BLaER1 treated with 17β-estradiol and CSF1 and Interleukin-3, amounts not matched to agents 10 nM and 100 nM (cell line): ENCODE results near the gene TMTC2.

Source experiments
- H3K27ac ChIP-seq, 11 experiments: shearing (Covaris generic); formaldehyde crosslinking; 2 replicates each; pipeline ENCODE4 v1.8.1; 2022
- H3K27me3 ChIP-seq, 11 experiments: shearing (Covaris generic); formaldehyde crosslinking; 2 replicates each; pipeline ENCODE4 v1.8.1; 2022
- H3K36me3 ChIP-seq, 11 experiments: shearing (Covaris generic); formaldehyde crosslinking; 2 replicates each; pipeline ENCODE4 v1.8.1; 2022
- H3K4me1 ChIP-seq, 10 experiments: shearing (Covaris generic); formaldehyde crosslinking; 2 replicates each; pipeline ENCODE4 v1.8.1; 2022
- H3K4me2 ChIP-seq, 11 experiments: shearing (Covaris generic); formaldehyde crosslinking; 2 replicates each; pipeline ENCODE4 v1.8.1; 2022
- H3K4me3 ChIP-seq, 10 experiments: shearing (Covaris generic); formaldehyde crosslinking; 2 replicates each; pipeline ENCODE4 v1.8.1; 2022
- H3K9ac ChIP-seq, 11 experiments: shearing (Covaris generic); formaldehyde crosslinking; 2 replicates each; pipeline ENCODE4 v1.8.1; 2022
- H3K9me3 ChIP-seq, 11 experiments: shearing (Covaris generic); formaldehyde crosslinking; replicated peaks in 1 of 11; 2 replicates each; pipeline ENCODE4 v1.8.1; 2022
- H4K20me1 ChIP-seq, 11 experiments: shearing (Covaris generic); formaldehyde crosslinking; 2 replicates each; pipeline ENCODE4 v1.8.1; 2022
- Cebpa-rat ChIP-seq, 11 experiments: shearing (Covaris generic); IDR thresholded peaks; 2 replicates each; pipeline ENCODE4 v1.8.1; 2022

The TMTC2 gene

GRCh38 chr12:82807132-82807737, 120.5 kb downstream of the TMTC2 start:
- H3K27me3 ChIP-seq: no peaks in the 10 kb centered on the region
- no peak overlapping the region for H3K4me3 ChIP-seq
- H3K4me2 ChIP-seq: no peak overlapping the region
- H3K9ac ChIP-seq: no peak overlapping the region
- H3K9me3 ChIP-seq: peaks cover 0 to 1% (median under 1%) of the 10 kb centered on the region in 11 experiments; a peak in 7 of 22 replicates
- H3K27ac ChIP-seq: no peak overlapping the region
- H3K36me3 ChIP-seq: no peaks in the 10 kb centered on the region
- no peaks in the 10 kb centered on the region for H3K4me1 ChIP-seq
- TF ChIP-seq Cebpa-rat (IDR thresholded peaks at IDR 0.05): no peak
- no peaks in the 10 kb centered on the region for H4K20me1 ChIP-seq

- no peaks in the 10 kb centered on the region for H3K36me3 ChIP-seq
- no peak overlapping the region for H3K9ac ChIP-seq
- H4K20me1 ChIP-seq: no peaks in the 10 kb centered on the region
- no peak for TF ChIP-seq Cebpa-rat (IDR thresholded peaks at IDR 0.05)
- no peak overlapping the region for H3K27ac ChIP-seq
- H3K4me2 ChIP-seq: no peak overlapping the region
- H3K27me3 ChIP-seq: no peaks in the 10 kb centered on the region
- peaks cover 0 to 5% (median 0%) of the 10 kb centered on the region in 10 experiments; a peak in 1 of 20 replicates for H3K4me1 ChIP-seq
- H3K4me3 ChIP-seq: no peak overlapping the region
- H3K9me3 ChIP-seq: no peaks in the 10 kb centered on the region
Observed at GRCh38 chr12:82810568-82810967, 123.9 kb downstream of the TMTC2 start.

- TF ChIP-seq Cebpa-rat (IDR thresholded peaks at IDR 0.05): no peak
- Histone ChIP-seq H3K9me3 (no peaks in the 10 kb centered on the region), H3K9ac (no peak overlapping the region), H3K36me3 (no peaks in the 10 kb centered on the region), H3K4me1 (peaks cover 0 to 5% (median 0%) of the 10 kb centered on the region in 10 experiments; a peak in 1 of 20 replicates), H4K20me1 (no peaks in the 10 kb centered on the region), H3K4me2 (no peak overlapping the region), H3K27me3 (no peaks in the 10 kb centered on the region), H3K4me3 (no peak overlapping the region), H3K27ac (no peak overlapping the region)
Observed at GRCh38 chr12:82817368-82817767, 130.7 kb downstream of the TMTC2 start.

- Histone ChIP-seq H3K36me3 (no peaks in the 10 kb centered on the region), H3K4me3 (no peak overlapping the region), H3K4me1 (peaks cover 0 to 5% (median 0%) of the 10 kb centered on the region in 10 experiments; a peak in 1 of 20 replicates), H4K20me1 (no peaks in the 10 kb centered on the region), H3K9me3 (no peaks in the 10 kb centered on the region), H3K27me3 (no peaks in the 10 kb centered on the region), H3K27ac (no peak overlapping the region), H3K9ac (no peak overlapping the region), H3K4me2 (no peak overlapping the region)
- no peak for TF ChIP-seq Cebpa-rat (IDR thresholded peaks at IDR 0.05)
Observed at GRCh38 chr12:82818271-82819035, 131.7 kb downstream of the TMTC2 start.

GRCh38 chr12:82826505-82826904, 139.8 kb downstream of the TMTC2 start:
- H3K9me3 ChIP-seq: no peaks in the 10 kb centered on the region
- H3K4me2 ChIP-seq: no peak overlapping the region
- H3K27me3 ChIP-seq: no peaks in the 10 kb centered on the region
- no peaks in the 10 kb centered on the region for H4K20me1 ChIP-seq
- H3K4me1 ChIP-seq: peaks cover 0 to 6% (median under 1%) of the 10 kb centered on the region in 10 experiments; a peak in 8 of 20 replicates
- TF ChIP-seq Cebpa-rat (IDR thresholded peaks at IDR 0.05): no peak
- no peak overlapping the region for H3K9ac ChIP-seq
- no peak overlapping the region for H3K4me3 ChIP-seq
- H3K27ac ChIP-seq: no peak overlapping the region
- no peaks in the 10 kb centered on the region for H3K36me3 ChIP-seq

GRCh38 chr12:82832096-82832495, 145.4 kb downstream of the TMTC2 start:
- Histone ChIP-seq H3K27me3 (no peaks in the 10 kb centered on the region), H3K4me3 (no peak overlapping the region), H3K36me3 (no peaks in the 10 kb centered on the region), H3K4me1 (peaks cover 0 to 20% (median 6%) of the 10 kb centered on the region in 10 experiments; a peak in 11 of 20 replicates), H3K9me3 (no peaks in the 10 kb centered on the region), H3K27ac (peak overlapping the region in 3 of 11 experiments; percentile 16 to 68 (median 57); a peak in 6 of 22 replicates), H3K9ac (peak overlapping the region in 1 of 11 experiments; percentile 19; a peak in 1 of 22 replicates), H4K20me1 (no peaks in the 10 kb centered on the region), H3K4me2 (peak overlapping the region in 5 of 11 experiments; percentile 30 to 71 (median 62); a peak in 10 of 22 replicates)
- no peak for TF ChIP-seq Cebpa-rat (IDR thresholded peaks at IDR 0.05)

- TF ChIP-seq Cebpa-rat (IDR thresholded peaks at IDR 0.05): no peak
- Histone ChIP-seq H3K4me1 (peaks cover 0 to 20% (median 6%) of the 10 kb centered on the region in 10 experiments; a peak in 11 of 20 replicates), H3K36me3 (no peaks in the 10 kb centered on the region), H3K9ac (no peak overlapping the region), H3K4me2 (peak overlapping the region in 3 of 11 experiments; percentile 58 to 66 (median 62); a peak in 5 of 22 replicates), H3K27me3 (no peaks in the 10 kb centered on the region), H3K27ac (no peak overlapping the region), H3K4me3 (no peak overlapping the region), H4K20me1 (no peaks in the 10 kb centered on the region), H3K9me3 (no peaks in the 10 kb centered on the region)
Observed at GRCh38 chr12:82832981-82833380, 146.3 kb downstream of the TMTC2 start.

- no peak for TF ChIP-seq Cebpa-rat (IDR thresholded peaks at IDR 0.05)
- Histone ChIP-seq H4K20me1 (no peaks in the 10 kb centered on the region), H3K4me3 (no peak overlapping the region), H3K9ac (no peak overlapping the region), H3K9me3 (no peaks in the 10 kb centered on the region), H3K4me1 (peaks cover 0 to 20% (median 6%) of the 10 kb centered on the region in 10 experiments; a peak in 11 of 20 replicates), H3K27me3 (no peaks in the 10 kb centered on the region), H3K4me2 (no peak overlapping the region), H3K36me3 (no peaks in the 10 kb centered on the region), H3K27ac (no peak overlapping the region)
Observed at GRCh38 chr12:82833481-82833880, 146.8 kb downstream of the TMTC2 start.

- TF ChIP-seq Cebpa-rat (IDR thresholded peaks at IDR 0.05): no peak
- no peak overlapping the region for H3K9ac ChIP-seq
- H3K4me2 ChIP-seq: no peak overlapping the region
- H3K27me3 ChIP-seq: no peaks in the 10 kb centered on the region
- no peak overlapping the region for H3K4me3 ChIP-seq
- H3K36me3 ChIP-seq: no peaks in the 10 kb centered on the region
- H4K20me1 ChIP-seq: no peaks in the 10 kb centered on the region
- H3K4me1 ChIP-seq: peaks cover 0 to 27% (median 6%) of the 10 kb centered on the region in 10 experiments; a peak in 11 of 20 replicates
- H3K27ac ChIP-seq: no peak overlapping the region
- H3K9me3 ChIP-seq: no peaks in the 10 kb centered on the region
Observed at GRCh38 chr12:82835217-82835616, 148.5 kb downstream of the TMTC2 start.
